Stimulated activated CD8-positive, alpha-beta memory T cell treated with anti-CD3 and anti-CD28 coated beads, Interleukin-12 subunit alpha, Interleukin-12 subunit beta, amount 100 ng/mL, for 24 hours (primary cell): Measurements from ENCODE around the gene COCH.
"Not testable (repeated sequence)": the region's sequence is repeated elsewhere in the genome, so short reads cannot be mapped to it uniquely, and the experiment has no call there.

Source experiments
- DNase-seq: peaks from one replicate; pipeline ENCODE4 v3.0.0-alpha.2; 2020; ENCODE audit errors: extremely low read depth

COCH gene

GRCh38 chr14:30875788-30876053 is 1.4 kb downstream of the COCH start:
- no peak for DNase-seq

GRCh38 chr14:30876692-30877091 is 2.3 kb downstream of the COCH start:
- no peak for DNase-seq

GRCh38 chr14:30882431-30882830 is 8.1 kb downstream of the COCH start:
- no peak for DNase-seq

- no peak for DNase-seq
These were observed 9.3 kb downstream of the COCH start for GRCh38 chr14:30883508-30884294.

- no peak for DNase-seq
These were observed 10.5 kb downstream of the COCH start for GRCh38 chr14:30884901-30885300.

GRCh38 chr14:30885840-30886740 is 11.7 kb downstream of the COCH start:
- no peak for DNase-seq

GRCh38 chr14:30888480-30889243 is 14.3 kb downstream of the COCH start:
- DNase-seq, result no peak

GRCh38 chr14:30889244-30889594 is 14.9 kb downstream of the COCH start:
- no peak for DNase-seq

GRCh38 chr14:30893819-30894218 is 19.5 kb downstream of the COCH start:
- no peak for DNase-seq

- DNase-seq, result no peak
These were observed 20.7 kb downstream of the COCH start for GRCh38 chr14:30894923-30895515.

- no peak for DNase-seq
These were observed 22.1 kb downstream of the COCH start for GRCh38 chr14:30896435-30896834.

GRCh38 chr14:30897121-30897520 is 22.8 kb downstream of the COCH start:
- not testable (repeated sequence) for DNase-seq

- no peak for DNase-seq
These were observed 29.1 kb downstream of the COCH start for GRCh38 chr14:30903285-30904124.

- DNase-seq, result no peak
These were observed 32.6 kb downstream of the COCH start for GRCh38 chr14:30906752-30907658.

- no peak for DNase-seq
These were observed 33.3 kb downstream of the COCH start for GRCh38 chr14:30907659-30908057.

GRCh38 chr14:30908826-30909225 is 34.5 kb downstream of the COCH start:
- no peak for DNase-seq

GRCh38 chr14:30914812-30915211 is 40.5 kb downstream of the COCH start:
- no peak for DNase-seq

GRCh38 chr14:30915596-30915995 is 41.2 kb downstream of the COCH start:
- DNase-seq, result no peak

GRCh38 chr14:30921305-30921704 is 46.9 kb downstream of the COCH start:
- DNase-seq, result no peak

GRCh38 chr14:30921788-30922187 is 47.4 kb downstream of the COCH start:
- DNase-seq, result no peak
